Measurements from ENCODE around the gene RPP14.

Gene RPP14

DNA sequence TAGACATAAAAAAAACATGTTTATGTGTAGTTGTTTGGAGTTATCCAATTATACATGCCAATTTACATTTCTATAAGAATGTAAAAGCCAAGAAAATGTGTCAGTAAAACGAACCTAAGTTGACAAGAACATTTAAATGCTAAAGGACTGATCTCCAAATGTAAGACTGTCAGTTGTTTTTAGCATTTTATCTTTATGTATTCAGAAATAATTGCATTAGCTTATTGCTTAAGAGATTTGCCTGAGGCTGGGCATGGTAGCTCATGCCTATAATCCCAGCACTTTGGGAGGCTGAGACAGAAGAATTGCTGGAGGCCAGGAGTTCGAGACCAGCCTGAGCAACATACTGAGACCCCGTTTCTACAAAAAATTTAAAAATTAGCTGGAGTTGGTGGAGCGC, 53.6 kb downstream of the RPP14 start:
- no peak for DNase-seq

DNA sequence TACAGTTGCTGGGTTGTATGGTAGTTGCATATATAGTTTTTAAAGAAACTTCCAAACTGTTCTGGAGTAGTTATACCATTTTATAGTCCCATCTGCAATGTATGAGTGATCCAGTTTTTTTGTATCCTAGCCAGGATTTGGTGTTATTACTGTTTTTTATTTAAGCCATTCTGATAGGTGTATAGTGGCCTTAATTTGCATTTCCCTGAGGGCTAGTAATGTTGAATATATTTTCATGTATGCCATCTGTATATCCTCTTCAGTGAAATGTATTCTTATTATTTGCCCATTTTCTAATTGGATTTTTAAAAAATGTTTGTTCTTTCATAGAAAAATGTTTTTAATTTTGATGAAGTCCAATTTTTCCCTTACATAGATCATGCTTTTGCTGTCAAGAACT, 55.8 kb downstream of the RPP14 start:
- no peak for DNase-seq

DNA sequence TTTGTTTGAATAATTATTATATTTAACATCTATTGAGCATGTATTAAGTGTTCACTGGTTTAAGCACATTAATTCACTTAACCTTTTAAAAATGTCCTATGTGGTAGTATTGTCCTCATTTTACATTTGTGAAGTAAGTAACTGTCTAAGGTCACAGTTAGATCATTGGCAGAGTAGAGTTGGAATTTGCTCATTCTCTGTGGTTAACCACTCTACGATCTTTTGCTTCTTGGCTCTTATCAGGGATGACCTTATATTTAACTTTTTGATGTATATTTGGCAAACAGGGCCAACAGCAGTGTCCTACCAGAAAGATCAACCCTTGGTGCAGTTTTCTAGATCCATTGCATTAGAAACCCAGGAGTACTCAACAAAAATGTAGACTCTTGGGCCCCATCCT, 60.7 kb downstream of the RPP14 start:
- no peak for DNase-seq

DNA sequence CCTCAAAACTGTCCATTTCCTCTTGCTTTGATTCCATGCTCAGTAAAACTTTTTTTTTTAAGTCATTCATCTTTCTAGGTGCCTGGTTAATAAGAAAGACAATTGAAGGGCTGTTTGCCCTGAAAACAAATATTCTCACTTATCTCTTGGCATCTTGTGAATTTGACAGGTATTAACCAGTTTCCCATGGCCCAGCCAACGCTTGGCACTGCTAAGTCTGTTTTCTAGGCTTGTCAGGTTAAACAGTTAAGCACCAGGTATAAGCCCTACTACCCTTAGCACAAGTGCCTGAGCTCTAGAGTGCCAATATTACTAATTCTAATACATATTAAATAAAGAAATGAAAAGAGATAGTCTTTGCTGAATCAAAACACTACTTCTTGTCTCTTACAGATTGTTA, 63.0 kb downstream of the RPP14 start:
- DNase-seq, result no peak

All from activated naive CD4-positive, alpha-beta T cell treated with anti-CD3 and anti-CD28 coated beads, Interleukin-2, amount 50 U/mL, for 16 hours (primary cell).